Stomach (tissue), 4 donors: ENCODE results near the gene ARL2.

Source experiments
- CTCF ChIP-seq, 7 experiments: fragments of 450-650 bp in 4 of 7; fragments of 200-600 bp in 3 of 7; sonication (generic) in 3 of 7; IDR thresholded peaks; one replicate each; pipeline ENCODE4 v1.5.1; 2016 to 2019; ENCODE audit warnings: antibody characterized with exemption in 7 of 7, control low read depth in 2 of 7, mild to moderate bottlenecking in 1 of 7
- POLR2A ChIP-seq, 4 donors: fragments of 450-650 bp; IDR thresholded peaks; one replicate each; pipeline ENCODE4 v1.6.1; 2016; ENCODE audit warnings: antibody characterized with exemption in 4 of 4, control low read depth in 2 of 4, mild to moderate bottlenecking in 1 of 4, moderate library complexity in 1 of 4

GRCh38 chr11:64989416-64989815 is 24.5 kb upstream of the ARL2 start:
- TF ChIP-seq CTCF (IDR thresholded peaks at IDR 0.05) (no peak), POLR2A (IDR thresholded peaks at IDR 0.05) (no peak)
